ENCODE data around the gene SPATS2.
"Not testable (repeated sequence)": the region's sequence is repeated elsewhere in the genome, so short reads cannot be mapped to it uniquely, and the experiment has no call there.

The SPATS2 gene

DNA sequence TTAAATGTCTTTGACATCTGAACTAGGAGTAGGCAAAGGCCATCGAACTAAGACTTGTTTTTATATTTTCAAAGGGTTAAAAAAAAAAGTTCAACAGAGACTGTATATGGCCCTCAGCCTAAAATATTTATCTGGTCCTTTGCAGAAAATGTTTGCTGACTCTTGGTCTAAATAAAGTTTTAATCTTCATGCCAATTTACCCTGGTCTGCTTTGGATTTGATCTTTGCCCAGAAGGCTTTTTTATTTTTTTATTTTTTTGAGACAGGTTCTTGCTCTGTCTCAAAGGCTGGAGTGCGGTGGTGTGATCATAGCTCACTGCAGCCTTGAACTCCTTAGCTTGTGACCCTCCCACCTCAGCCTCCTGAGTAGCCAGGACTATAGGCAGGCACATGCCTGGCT lies 47.1 kb downstream of the SPATS2 start:
- no peak for DNase-seq

DNA sequence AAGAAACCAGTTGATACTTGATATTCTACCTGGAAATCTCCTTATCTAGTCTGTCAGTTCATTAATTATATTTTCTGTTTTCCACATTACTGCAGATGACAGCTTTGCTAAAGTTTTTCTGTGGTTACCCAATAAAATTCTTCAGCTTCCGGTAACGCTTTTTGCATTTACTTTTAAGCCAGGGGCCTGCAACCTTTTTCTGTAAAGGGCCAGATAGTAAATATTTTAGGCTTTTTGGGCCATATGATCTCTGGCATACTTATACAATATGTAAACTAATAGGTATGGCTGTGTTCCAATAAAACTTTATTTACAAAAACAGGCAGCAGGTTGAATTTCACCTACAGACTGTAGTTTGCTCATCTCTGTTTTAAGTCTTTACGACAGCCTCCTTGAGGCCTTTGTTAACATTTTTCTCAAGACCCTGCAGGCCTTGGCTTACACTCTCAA lies 48.3 kb downstream of the SPATS2 start:
- no peak for DNase-seq

DNA sequence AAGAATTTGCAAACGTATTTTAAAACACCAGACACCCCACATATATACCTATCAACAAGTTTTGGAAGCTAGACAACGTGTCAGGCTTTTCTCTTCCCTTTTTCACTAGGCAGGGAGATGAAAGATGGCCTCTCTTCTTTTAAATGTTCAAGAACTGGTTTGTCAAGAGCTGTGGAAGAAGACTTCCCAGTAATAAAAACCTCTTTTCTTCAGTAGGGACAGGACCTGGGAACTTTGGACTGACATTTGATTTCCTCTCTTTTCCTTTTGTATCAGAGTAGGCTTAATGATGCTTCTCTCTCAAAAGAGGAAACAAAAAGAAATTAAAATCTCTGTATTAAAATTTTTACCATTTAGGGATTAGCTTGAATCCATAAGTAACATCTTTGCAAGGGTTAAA lies 49.6 kb downstream of the SPATS2 start:
- no peak for DNase-seq

DNA sequence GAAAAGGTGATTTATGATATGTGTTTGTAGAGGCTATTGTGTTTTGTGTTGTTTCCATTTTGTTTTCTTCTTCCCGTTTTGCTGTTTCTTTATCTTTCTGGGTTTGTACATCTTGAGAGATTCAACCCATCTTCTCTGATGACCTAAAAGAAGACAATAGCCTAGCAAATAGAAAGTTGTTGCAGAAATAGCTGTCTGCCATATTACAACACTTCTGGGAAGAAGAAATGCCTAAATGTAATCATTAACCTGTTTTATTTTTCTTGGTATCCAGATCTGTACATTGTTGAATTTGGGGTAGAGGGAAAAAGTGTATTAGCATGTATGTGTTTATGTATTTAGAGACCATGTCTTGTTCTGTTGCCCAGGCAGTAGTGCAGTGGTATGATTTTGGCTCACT lies 50.3 kb downstream of the SPATS2 start:
- DNase-seq = no peak

DNA sequence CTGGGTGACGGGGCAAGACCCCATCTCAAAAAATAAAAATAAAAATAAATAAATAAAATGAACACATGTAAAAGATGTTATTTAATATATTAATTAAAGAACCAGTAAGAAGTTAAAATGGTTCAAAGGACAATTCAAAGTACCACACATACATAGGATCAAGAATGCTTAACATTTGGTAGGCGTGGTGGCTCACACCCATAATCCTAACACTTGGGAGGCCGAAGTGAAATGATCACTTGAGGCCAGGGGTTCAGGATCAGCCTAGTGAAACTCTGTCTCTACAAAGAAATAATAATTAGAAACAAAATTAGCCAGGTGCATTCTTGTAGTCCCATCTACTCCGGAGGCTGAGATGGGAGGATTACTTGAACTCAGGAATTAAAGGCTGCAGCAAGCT lies 53.3 kb downstream of the SPATS2 start:
- no peak for DNase-seq

DNA sequence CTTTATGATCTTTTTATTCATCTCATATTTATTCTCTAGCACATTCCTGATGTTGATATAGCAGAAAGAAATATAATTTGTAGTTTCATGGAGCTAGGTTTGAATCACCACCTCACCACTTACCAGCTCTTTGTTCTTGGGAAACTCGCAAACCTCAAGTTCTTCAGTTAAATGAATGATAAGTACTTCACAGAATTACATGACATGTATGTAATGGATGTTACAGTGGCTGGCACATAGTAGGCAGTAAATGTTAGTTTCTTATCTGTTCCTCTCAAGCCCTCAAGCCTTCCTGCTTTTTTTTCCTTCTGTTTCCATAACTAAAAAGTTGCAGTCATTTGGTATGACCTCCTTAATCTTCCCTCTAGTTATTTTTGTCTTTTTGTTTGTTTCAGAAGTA lies 54.9 kb downstream of the SPATS2 start:
- no peak for DNase-seq

DNA sequence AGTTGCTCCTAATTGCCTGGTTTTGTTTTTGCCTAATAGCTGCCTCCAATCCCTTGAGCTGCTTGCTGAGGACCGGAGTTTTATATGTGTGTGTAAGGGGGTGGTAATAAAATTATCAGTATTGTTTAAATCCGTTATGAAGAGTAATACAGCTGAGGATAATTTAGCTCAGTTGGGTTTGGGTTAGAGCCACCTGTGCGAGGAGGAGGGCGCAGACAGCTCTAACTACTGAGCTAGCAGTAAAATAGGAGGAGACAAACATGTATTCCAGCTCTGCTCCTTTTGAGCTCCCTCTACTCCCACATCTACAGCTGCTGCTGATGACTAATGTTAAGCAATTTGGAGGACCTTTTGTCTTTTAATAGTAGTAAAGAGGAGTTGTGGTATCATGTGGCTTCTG lies 61.5 kb downstream of the SPATS2 start:
- peak; percentile 12 for DNase-seq

DNA sequence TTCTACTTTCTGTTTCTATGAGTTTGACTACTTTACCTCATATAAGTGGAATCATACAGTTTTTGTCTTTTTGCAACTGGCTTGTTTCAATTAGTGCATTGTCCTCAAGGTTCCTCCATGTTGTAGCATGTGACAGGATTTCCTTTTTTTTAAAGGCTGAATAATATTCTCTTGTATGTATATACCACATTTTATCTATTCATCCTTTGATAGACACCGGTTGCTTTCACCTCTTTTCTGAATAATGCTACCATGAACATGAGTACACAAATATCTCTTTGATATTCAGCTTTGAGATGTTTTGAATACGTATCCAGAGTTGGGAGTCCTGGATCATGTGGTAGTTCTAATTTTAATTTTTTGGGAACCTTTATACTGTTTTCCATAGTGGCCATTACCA lies 65.4 kb downstream of the SPATS2 start:
- DNase-seq = no peak

DNA sequence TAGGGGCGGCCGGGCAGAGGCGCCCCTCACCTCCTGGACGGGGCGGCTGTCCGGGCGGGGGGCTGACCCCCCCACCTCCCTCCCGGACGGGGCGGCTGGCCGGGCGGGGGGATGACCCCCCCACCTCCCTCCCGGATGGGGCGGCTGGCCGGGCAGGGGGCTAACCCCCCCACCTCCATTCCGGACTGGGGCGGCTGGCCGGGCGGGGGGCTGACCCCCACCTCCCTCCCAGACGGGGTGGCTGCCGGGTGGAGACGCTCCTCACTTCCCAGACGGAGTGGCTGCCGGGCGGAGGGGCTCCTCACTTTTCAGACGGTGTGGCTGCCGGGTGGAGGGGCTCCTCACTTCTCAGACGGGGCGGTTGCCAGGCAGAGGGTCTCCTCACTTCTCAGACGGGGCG lies 69.5 kb downstream of the SPATS2 start:
- DNase-seq = not testable (repeated sequence)

DNA sequence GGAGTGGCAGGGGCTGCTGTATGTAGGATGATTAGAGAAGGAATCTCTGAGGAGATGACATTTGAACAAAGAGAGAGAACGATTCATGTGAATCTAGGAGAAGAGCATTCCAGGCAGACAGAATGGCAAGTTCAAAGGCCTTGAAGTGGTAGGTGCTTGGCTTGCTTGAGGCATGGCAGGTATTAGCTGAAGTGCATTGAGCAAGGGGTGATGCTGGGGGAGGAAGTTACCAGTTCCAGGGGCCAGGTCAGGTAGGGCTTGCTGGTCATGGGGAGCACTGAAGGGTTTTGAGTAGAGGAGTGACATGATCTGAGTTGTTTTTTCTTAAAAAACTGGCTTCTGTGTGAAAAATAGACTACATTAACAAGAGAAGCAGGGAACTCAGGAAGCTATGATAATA lies 71.8 kb downstream of the SPATS2 start:
- DNase-seq = no peak

DNA sequence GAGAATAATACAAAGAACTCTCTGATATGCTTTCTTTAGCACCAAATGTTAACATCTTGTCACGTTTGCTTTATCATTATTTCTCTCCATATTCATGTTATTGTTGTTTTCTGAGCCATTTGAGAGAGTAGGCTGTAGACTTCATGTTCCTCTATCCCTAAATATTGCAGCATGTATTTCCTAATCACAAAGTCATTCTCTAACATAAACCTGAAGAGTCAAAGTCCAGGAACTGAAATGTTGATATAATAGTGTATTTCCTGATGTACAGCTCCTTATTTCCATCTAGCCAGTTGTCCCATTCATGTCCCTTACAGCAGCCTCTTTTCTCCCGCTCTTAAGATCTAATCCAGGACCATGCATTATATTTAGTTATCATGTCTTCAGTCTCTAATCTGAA lies 72.8 kb downstream of the SPATS2 start:
- no peak for DNase-seq

DNA sequence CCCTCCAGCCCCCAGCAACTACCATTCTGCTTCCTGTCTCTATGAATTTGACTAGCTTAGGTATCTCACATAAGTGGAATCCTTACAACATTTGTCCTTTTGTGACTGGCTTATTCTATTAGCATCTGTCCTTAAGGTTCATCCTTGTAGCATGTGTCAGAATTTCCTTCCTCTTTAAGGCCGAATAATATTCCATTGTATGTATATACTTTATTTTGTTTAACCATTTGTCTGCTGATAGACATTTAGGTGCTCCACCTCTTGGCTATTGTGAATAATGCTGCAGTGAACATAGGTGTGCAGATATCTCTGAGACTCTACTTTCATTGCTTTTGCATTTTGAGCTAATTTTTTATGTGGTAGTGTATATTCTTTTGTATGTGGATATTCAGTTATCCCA lies 75.7 kb downstream of the SPATS2 start:
- DNase-seq = peak; percentile 15

DNA sequence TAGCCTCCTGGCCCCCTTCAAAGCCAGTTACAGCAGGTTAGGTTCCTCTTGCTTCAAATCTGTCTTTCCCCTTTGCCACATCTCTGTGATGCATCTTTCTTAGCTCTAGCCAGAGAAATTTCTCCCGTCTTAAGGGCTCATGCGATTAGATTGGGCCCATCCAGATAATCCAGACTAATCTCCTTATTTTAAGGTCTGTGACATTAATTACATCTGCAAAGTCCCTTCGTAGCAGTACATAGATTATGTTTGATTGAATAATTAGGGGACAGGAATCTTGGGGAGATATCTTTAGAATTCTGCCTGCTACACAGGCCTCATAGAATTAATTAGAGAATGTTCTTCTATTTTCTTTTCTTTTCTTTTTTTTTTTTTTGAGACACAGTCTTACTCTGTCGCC lies 79.3 kb downstream of the SPATS2 start:
- DNase-seq = no peak

DNA sequence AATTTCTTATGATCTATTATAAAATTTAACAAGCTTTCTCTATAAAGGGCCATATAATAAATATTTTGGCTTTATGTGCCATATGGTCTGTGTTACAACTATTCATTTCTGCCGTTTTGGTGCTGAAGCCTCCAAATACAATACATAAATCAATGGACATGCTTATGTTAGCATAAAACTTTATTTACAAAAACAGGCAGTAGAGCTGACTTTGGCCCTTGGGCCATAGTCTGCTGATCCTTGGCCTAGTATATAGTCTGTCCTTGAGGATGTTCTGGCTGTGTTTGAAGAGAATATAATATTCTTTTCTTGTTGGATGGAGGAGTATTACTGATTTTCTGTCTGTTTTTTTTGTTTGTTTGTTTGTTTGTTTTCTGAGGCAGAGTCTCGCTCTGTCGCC lies 81.6 kb downstream of the SPATS2 start:
- no peak for DNase-seq

DNA sequence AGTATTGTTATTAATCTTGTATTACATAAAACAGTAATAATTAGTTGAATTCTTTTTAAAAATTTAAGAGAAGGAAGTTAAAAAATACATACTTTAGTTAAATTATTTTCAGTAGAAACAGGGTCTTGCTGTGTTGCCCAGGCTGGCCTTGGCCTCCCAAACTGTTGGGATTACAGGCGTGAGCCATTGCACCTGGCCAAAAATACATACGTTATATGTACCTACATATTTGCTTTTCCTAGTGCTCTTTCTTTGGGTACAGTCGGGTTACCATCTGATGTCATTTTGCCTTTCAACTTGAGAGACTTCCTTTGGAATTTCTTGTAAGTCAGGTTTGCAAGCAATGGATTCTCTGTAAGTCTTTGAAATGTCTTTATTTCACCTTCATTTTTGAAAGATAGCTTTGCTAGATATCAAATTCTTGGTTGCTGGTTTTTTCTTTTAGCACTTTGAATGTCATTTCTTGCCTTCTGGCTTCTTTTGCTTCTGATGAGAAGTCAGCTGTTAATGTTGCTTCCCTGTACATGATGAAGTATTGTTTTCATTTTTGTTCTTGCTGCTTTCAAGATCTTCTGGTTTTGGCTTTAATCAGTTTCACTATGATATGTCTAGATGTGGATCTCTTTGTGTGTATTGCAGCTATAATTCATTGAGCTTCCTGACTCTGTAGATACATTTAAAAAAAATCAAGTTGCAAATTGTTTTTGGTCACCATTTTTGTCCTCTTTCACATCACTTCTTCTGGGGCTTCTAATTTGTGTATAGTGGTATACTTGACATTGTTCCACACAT lies 84.4 kb downstream of the SPATS2 start:
- DNase-seq = no peak

DNA sequence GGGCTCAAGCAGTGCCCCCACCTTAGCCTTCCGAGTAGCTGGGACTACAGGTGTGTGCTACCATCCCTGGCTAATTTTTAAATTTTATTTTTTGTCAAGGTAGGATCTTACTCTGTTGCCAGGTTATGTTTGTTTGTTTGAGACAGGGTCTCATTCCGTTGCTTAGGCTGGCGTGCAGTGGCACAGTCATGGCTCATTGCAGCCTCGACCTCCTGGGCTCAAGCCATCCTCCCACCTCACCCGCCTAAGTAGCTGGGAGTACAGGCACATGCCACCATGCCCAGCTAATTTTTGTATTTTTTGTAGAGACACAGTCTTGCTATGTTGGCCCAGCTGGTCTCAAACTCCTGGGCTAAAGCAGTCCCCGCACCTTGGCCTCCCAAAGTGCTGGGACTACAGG lies 88.2 kb downstream of the SPATS2 start:
- DNase-seq = no peak

DNA sequence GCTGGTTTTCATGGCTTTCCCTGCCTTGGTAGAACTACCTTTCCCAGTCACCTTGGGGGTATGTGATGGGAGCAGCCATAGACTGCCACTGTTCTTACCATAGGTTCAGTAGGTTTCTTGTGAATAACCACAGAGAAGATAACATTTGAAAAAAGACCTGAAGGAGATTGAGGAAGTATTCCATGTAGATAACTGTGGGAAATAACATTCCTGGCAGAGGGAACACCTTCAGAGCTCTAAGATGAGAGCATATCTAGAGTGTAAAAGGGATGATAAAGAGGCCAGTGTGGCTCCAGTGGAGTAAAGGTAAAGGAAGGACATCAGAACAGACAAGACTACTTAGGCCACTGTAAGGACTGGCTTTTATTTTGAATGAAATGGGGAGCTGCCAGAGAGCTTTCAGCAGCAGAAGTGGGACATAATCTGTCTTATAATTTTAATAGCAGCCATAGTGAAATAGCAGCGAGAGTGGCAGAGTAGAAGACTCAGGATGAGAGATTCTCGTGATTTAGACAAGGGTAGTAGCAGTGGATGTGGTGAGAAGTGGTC lies 88.9 kb downstream of the SPATS2 start:
- DNase-seq = no peak

DNA sequence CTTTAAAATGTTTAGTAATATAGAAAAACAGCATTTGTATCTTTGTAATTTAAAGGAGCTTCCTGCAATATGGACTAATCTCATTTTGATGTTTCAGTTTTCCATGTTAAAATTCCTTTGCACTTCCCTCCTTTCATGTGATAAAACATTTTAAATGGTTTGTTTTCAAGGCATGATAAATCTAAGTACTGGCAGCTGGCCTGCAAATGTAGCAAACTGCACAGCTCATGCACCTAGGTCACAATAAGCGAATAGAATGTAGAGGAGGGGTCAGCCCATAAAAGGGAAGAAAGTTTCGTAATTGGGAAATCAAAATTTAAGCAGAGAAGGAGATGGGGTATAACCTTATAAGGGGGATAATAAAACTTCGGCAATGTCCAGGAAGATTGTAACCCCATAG lies 91.6 kb downstream of the SPATS2 start:
- DNase-seq = no peak

DNA sequence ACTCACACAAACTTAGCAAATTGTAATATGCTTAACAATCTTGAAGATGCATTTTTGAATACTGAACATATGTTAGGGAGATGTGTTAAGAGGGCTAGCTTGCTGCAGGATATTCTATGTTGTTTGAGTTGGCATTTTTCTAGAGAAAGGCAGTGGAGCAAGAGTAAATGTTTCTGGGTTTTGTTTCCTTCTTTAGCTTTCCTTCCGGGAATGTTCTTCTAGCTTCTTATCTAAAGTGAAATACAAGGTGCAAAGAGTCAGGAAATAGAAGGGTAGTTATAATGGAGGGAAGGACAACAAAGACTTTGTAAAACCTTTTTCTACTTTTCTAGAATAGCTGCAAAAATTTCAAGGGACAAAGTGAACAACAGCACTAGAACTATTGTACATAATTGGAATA lies 94.0 kb downstream of the SPATS2 start:
- DNase-seq = no peak

DNA sequence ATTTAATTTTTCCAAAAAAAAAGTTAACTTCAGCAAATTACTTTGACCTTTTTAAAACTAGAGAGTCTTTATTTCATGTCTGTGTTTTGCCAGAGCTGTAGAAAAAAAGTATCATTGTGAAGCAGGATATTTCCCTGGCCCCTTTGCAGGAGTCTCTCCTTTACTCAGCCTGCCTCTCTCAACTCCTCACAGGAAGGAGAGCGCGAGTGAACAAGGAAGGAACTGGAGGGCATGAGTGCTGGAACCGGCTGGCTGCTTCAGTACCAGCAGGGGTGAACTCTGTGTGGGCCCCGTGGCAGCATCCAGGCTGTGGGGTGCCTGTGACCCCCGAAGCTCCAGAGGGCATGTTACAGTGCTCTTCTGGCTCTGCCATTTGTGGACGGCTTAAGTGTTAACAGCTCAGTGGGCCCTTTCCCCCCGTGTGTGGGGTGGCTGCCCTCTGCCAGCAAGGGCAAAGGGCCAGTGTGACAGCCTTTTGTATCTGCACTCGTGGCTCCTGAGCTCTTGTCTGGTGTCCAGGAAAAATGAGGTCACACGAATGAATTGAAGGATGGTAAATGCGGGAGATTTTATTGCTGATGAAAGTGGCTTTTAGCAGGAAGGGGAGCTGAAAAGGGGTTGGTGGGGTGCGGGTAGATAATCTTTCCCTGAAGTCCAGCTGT lies 95.0 kb downstream of the SPATS2 start:
- DNase-seq = no peak

DNA sequence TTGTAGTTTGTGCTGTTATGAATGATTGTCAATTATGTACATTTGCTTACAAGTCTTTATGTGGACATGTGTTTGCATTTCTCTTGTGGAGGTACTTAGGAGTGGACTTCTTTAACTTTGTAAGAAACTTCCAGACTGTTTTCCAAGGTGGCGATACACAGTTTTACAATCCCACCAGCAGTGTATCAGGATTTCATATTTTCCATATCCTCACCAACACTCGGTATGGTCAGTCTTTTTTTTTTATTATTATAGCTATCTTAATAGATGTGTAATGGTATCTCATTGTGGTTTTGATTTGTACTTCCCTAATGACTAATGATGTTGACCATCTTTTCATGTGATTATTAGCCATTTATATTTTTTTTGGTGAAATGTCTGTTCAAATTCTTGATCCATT lies 97.9 kb downstream of the SPATS2 start:
- DNase-seq = no peak

DNA sequence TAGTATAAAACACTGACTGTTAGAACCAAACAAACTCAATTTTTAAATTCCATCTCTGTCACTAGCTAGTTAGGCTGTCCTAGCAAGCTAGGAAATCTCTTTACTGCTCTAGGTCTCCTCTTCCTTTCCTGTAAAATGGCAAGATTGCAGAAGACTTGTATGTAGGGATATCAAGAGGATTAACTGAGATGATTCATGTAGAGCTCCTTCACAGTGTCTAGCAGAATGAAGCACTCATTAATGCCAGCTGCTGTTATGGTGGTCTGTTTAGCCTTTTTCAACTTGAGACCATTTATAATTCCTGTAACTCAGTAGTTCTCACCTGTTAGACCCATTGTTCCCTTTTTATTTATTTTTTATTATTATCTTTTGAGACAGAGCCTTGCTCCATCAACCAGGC lies 103.7 kb downstream of the SPATS2 start:
- no peak for DNase-seq

DNA sequence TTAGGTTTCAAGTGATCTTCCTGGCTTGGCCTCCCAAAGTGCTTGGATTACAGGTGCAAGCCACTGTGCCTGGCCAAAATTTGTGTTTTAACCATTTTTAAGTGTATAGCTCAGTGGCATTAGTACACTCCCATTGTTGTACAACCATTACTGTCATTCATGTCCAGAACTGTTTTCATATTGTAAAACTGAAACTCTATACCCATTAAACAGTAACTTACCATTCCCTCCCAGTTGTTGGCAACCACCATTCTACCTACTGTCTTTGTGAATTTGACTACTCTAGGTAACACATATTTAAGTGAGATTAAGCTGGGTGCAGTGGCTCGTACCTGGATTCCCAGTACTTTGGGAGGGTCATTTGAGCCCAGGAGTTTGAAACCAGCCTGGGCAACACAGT lies 104.3 kb downstream of the SPATS2 start:
- DNase-seq = no peak

DNA sequence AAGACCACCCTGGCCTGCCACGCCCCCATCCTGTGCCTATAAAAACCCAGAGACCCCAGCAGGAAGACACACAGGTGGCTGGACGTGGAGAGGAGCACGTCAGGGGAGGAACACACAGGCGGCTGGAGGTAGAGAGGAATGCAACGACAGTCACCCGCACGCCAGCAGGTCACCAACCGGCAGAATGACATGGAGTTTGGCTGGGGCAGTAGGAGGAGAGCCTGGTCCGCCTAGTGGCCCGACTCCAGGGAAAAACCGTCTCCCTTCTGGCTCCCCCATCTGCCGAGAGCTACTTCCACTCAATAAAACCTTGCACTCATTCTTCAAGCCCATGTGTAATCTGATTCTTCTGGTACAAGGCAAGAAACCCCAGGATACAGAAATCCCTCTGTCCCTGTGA lies 108.8 kb downstream of the SPATS2 start:
- DNase-seq = peak; percentile 96

Measured in NCI-H2171 treated with DMSO at 0.1 percent for 48 hours (cell line).